Stimulated activated CD4-positive, alpha-beta T cell treated with anti-CD3 and anti-CD28 coated beads, Interleukin-1b, Interleukin-23, amount 100 ng/mL, for 1 hour (primary cell): ENCODE results near the gene ADGRA1.
"Not testable (repeated sequence)": the region's sequence is repeated elsewhere in the genome, so short reads cannot be mapped to it uniquely, and the experiment has no call there.

ENCODE experiments used
- DNase-seq, 2 donors: peaks; one replicate each; pipeline ENCODE4 v3.0.0-alpha.2; 2020; ENCODE audit warnings: low read depth in 2 of 2

Gene ADGRA1

DNA sequence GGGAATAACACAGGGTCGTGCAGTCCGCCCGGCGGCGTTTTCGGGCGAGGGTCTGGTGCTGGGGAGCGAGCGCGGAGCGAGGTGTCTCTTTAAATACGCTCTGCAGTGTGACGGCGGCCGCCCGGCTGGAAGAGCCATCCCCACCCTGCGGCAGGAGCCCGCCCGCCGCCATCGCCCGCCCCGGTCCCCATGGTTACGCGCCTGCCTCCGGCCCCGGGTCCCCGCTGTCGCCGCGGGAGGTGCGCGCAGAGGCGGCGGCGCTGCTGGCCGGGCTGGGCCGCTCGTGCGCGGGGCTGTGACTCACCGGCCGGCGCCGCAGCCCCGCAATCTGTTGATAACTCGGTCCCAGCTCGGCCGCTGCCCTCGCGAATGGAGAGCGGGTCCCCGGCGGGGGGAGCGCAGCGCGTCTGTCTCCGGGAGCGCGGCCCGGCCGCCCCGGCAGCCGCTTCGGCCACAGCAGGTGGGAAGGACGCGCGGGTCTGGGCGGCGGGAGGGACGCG lies at the start of gene ADGRA1:
TSS of gene ADGRA1 (plus strand) at position 246 of the 500 bp plus-strand sequence. CDS start 986 bp downstream, outside the sequence.
- DNase-seq, result no peak

DNA sequence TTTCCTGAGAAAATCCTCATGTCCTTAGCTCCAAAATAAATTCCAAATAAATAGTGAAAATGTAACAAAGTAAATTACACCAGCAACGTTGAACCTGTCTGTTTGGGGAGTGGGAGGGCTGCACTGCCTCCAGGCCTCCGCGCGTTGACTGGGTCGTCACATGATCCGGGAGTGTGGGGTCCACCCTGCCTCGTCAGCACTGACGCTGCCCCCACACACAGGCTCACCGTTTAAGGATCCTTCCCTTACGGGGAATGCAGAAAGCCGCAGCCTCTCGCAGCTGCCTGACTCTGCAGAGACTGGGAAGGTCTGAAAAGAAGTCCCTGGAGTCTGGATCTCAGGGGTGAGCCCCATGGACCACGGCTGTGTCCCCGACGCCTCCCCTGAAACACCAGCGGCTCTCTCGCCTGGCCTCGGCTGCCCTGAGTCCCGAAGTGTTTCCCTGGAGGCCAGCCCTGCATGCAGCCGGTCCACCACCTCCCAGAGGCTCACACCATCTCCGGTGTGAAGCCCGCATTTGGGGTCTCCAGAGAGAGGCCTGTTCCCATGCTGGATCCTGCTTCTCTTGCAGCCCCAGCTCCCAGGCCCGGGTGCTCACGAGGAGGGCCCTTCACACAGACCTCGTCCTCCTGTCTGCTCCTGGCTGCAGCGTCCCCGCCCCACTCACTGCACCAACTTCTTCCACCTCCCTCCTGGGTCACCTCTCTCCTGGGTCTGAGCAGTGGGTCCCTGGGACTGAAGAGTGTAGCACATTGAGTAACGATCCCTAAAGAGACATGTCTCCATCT lies 49.5 kb upstream of the ADGRA1 start:
- no peak for DNase-seq

- DNase-seq, result no peak
Observed at GRCh38 chr10:133039107-133039802, 48.5 kb upstream of the ADGRA1 start.

GRCh38 chr10:133039803-133040165 lies 47.9 kb upstream of the ADGRA1 start:
- DNase-seq, result no peak

DNA sequence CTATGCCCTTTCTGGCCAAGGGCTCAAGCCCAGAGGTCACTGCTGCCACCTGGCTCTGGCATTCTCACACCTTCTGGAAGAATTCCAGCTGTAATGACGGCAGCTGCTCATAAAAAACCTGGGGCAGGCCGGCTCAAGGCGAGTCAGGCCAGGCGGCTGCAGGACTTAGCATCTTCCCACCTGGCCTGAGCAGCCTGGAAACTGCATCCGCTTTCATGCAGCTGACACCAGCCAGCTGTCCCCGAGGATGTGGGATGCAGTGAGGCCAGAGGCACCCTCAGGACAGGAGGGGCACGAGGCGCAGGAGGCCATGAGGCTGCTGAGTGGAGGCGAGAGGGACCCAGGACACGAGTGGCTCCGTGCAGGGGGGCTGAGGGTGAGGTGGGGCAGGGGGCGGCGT lies 47.5 kb upstream of the ADGRA1 start:
- DNase-seq, result no peak

- DNase-seq, result no peak
Observed at GRCh38 chr10:133041101-133041500, 46.6 kb upstream of the ADGRA1 start.

GRCh38 chr10:133042061-133042460 lies 45.7 kb upstream of the ADGRA1 start:
- DNase-seq, result no peak

GRCh38 chr10:133042816-133043215 lies 44.9 kb upstream of the ADGRA1 start:
- DNase-seq, result no peak

DNA sequence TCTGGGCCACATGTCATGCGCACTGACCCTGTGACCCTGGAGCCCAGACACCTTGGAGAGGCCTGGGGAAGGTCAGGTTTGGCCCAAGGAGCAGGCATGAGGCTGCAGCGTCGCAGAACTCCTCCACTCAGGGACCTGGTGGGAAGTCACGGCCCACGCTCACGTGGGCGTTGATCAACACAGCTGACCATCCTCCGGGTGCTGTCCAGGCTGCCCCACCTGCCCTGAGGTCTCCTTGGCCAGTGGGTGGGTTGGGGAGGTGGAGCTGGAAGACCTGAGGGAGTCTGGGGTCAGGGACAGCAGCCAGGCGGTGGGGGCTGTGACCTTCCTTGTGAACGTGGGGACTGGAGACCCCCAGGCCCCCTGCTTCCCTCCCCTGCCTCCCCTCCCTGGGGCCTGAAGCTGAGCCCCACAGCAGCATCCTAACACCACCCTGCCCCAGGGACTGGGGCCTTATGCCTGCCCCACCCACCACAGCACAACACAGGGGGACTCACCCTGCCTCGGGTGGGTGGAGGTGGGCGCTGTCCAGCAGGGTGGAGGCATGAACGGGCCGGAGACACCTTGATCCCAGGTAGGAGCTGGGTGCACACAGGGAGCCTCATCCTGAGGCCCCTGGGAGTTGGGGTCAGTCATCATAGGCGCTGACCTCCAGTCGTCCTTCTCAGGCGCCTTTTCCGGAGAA lies 44.0 kb upstream of the ADGRA1 start:
- DNase-seq, result no peak

DNA sequence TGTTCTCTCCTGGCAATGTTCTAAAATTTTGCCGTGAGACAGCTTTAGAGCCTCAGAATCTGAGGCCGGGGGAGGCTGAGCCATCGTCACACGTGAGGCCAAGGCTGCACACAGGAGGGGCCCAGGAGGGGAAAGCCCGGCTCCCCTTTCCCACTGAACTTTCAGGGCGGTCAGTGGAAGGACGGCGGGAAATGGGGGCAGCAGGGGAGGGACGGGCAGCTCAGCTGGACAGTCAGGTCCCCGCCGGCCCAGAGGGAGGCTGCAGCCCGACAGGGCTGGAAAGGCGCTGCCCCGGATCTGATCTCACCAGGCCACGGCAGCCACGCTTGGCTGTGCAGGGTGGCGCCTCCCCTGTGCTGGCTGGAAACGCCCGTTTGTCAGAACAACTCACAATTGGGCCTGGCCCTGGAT lies 43.3 kb upstream of the ADGRA1 start:
- no peak for DNase-seq

DNA sequence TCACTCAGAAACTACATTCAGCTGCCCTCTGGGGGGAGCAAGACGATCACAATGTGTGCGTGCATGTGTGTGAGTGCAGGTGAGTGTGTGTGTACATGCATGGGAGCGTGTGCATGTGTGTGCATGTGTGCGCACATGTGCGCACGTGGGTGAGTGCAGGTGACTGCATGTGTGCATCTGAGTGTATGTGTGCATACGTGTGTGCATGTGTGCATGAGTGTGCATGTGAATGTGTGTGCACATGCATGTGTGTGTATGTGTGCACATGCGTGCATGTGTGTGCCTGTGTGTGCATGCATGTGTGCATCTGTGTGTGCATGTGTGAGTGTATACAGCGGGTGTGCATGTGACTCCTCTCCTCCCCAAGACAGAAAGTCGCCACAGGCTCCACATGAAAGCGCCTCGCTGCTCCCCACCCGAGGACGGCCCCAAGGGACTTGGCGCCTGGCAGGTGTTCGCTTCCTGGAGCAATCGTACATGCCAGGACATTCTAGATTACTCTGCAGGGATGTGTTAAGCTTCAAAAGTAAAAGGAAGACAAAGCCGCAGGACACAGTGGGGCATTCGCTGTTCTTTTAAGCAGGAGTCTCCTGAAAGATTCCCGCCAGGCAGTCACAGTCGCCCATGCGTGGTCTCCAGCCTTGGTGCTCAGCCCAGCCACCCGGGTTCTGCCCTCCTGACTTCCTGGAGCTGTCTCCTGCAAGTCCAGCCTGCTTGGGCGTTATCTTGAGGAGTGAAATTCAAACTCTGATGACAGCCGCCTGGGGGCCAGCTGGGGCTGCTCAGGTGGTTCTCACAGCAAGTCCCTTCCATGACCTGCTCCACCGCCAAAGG lies 42.0 kb upstream of the ADGRA1 start:
- DNase-seq, result no peak

DNA sequence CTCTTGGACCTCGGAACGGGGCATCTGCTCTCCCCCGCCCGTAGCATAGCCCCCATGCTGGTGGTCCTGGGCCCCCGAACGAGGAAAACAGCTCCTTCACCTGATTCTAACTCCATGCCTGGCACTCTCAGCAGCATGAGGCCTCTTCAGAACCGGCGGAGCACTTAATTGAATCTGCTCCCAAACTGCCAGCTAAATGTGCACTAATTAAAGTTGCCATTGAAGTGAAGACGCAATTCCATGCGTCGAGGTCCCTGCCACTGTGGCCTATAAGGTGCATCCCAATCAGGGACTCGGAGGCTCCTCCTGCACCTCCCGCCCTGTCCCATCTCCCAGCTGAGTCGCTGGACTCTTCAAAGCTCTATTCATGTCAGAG lies 41.3 kb upstream of the ADGRA1 start:
- no peak for DNase-seq

- no peak for DNase-seq
Observed at GRCh38 chr10:133047526-133048123, 40.1 kb upstream of the ADGRA1 start.

- no peak for DNase-seq
Observed at GRCh38 chr10:133048266-133048665, 39.5 kb upstream of the ADGRA1 start.

GRCh38 chr10:133048926-133049325 lies 38.8 kb upstream of the ADGRA1 start:
- no peak for DNase-seq

DNA sequence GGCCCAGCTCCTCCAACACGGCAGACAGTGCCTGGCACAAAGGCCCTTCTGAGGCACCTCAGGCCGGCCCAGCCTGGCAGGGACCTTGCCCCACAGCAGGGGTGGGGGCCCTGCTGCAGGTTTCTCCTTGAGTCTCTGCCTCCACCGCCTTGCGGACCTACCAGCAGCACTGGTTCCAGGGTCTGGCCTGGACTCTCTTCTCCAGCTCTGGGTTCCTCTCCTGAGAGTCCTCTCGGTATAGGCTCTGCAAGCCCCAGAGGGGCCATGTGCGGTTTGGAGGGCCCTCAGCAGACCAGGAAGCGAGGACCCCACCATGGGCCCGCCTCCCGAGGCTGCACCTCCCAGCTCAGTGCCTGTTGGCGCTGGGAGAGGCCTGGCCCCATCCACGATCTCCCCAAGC lies 38.1 kb upstream of the ADGRA1 start:
- no peak for DNase-seq

GRCh38 chr10:133050371-133050770 lies 37.4 kb upstream of the ADGRA1 start:
- DNase-seq, result no peak

- DNase-seq, result no peak
Observed at GRCh38 chr10:133052076-133052475, 35.6 kb upstream of the ADGRA1 start.

- not testable (repeated sequence) for DNase-seq
Observed at GRCh38 chr10:133053527-133054133, 34.1 kb upstream of the ADGRA1 start.

- DNase-seq, result no peak
Observed at GRCh38 chr10:133055470-133055869, 32.3 kb upstream of the ADGRA1 start.

- DNase-seq, result no peak
Observed at GRCh38 chr10:133056001-133056400, 31.7 kb upstream of the ADGRA1 start.
